ENCODE results near the gene GDF15.

Gene GDF15

GRCh38 chr19:18425515-18426415 is 39.8 kb downstream of the GDF15 start (continued):
- TF ChIP-seq ZNF37A (tag by site-specific recombination; IDR thresholded peaks at IDR 0.05) (no peak), ZNF394 (tag by site-specific recombination; IDR thresholded peaks at IDR 0.05; ENCODE audit: borderline replicate concordance) (no peak), ZNF24 (tag by site-specific recombination; IDR thresholded peaks at IDR 0.05) (peak; percentile 45; the same call in 1 of the 2 replicates), ZNF792 (tag by site-specific recombination; IDR thresholded peaks at IDR 0.05) (no peak), KLF1 (tag by site-specific recombination; IDR thresholded peaks at IDR 0.05) (peak; percentile 74), ZNF600 (tag by site-specific recombination; IDR thresholded peaks at IDR 0.05) (peak; percentile 49), ZBTB8A (tag by site-specific recombination; IDR thresholded peaks at IDR 0.05) (0 out of 2 replicates have a peak, but pooled peaks have one; percentile 23), ZNF660 (tag by site-specific recombination; IDR thresholded peaks at IDR 0.05) (no peak), ZNF692 (tag by site-specific recombination; IDR thresholded peaks at IDR 0.05) (peak; percentile 50; the same call in 1 of the 2 replicates)

- no peaks in the 10 kb centered on the region for H3K36me3 ChIP-seq (ENCODE audit: control insufficient read depth in 2 of 2, insufficient read depth in 1 of 2, low read length in 2 of 2)
- CTCF ChIA-PET = no interaction called here
- peaks cover 14% of the 10 kb centered on the region for H3K4me1 ChIP-seq (ENCODE audit: control insufficient read depth, insufficient read depth, low read length)
- no peak for TF ChIP-seq ZNF624 (tag by site-specific recombination; IDR thresholded peaks at IDR 0.05)
- no peak for TF ChIP-seq KLF1 (tag by site-specific recombination; IDR thresholded peaks at IDR 0.05)
- no peak for TF ChIP-seq MZF1 (tag by site-specific recombination; IDR thresholded peaks at IDR 0.05; ENCODE audit: borderline replicate concordance)
- no peak for TF ChIP-seq HOXC10 (CRISPR knock-in tag; IDR thresholded peaks at IDR 0.05)
- no peak for TF ChIP-seq ZNF335 (tag by site-specific recombination; conservative IDR thresholded peaks at IDR 0.05)
- no peak for TF ChIP-seq ZNF670 (tag by site-specific recombination; IDR thresholded peaks at IDR 0.05; ENCODE audit: low read depth)
- TF ChIP-seq ZBTB26 (tag by site-specific recombination; optimal IDR thresholded peaks at IDR 0.05) = no peak
- no peak for TF ChIP-seq ZNF140 (tag by site-specific recombination; IDR thresholded peaks at IDR 0.05)
- no peak for TF ChIP-seq ZNF785 (tag by site-specific recombination; IDR thresholded peaks at IDR 0.05)
- TF ChIP-seq ZNF169 (tag by site-specific recombination; IDR thresholded peaks at IDR 0.05) = no peak
- peak; percentile 31; the same call in 1 of the 2 replicates for TF ChIP-seq GLIS1 (tag by site-specific recombination; IDR thresholded peaks at IDR 0.05)
- peak; percentile 36; the same call in 1 of the 2 replicates for TF ChIP-seq ZIC2 (tag by site-specific recombination; IDR thresholded peaks at IDR 0.05)
- POLR2A ChIA-PET = interaction anchor here (1.5 kb wide), 2 partner anchors 10 to 12 kb away, joined by 4 to 5 read pairs; partner anchors contain the start of gene ISYNA1
- no peaks in the 10 kb centered on the region for H3K9me3 ChIP-seq (ENCODE audit: control insufficient read depth, insufficient read depth, low read depth, low read length)
- H3K27ac ChIP-seq (ENCODE audit: extremely low read depth, low read depth, low read length) = no peak overlapping the region
- no peak overlapping the region for H3K4me3 ChIP-seq (ENCODE audit: low read depth, low read length)
These were observed 40.4 kb downstream of the GDF15 start for GRCh38 chr19:18426416-18426767.

- peaks cover 14% of the 10 kb centered on the region for H3K4me1 ChIP-seq (ENCODE audit: control insufficient read depth, insufficient read depth, low read length)
- ChIA-PET CTCF (no interaction called here), POLR2A (interaction anchor here (0.5 kb wide), 1 partner anchor 578 kb away, joined by 5 read pairs; no protein-coding TSS in a partner anchor)
- no peaks in the 10 kb centered on the region for H3K36me3 ChIP-seq (ENCODE audit: control insufficient read depth in 2 of 2, insufficient read depth in 1 of 2, low read length in 2 of 2)
- no peaks in the 10 kb centered on the region for H3K9me3 ChIP-seq (ENCODE audit: control insufficient read depth, insufficient read depth, low read depth, low read length)
- no peak overlapping the region for H3K27ac ChIP-seq (ENCODE audit: extremely low read depth, low read depth, low read length)
- no peak overlapping the region for H3K4me3 ChIP-seq (ENCODE audit: low read depth, low read length)
- TF ChIP-seq ZNF426 (tag by site-specific recombination; IDR thresholded peaks at IDR 0.05) (no peak), YY2 (tag by site-specific recombination; IDR thresholded peaks at IDR 0.05) (no peak), TRIM28 (IDR thresholded peaks at IDR 0.05; ENCODE audit: borderline replicate concordance, low read length) (no peak), ZNF600 (tag by site-specific recombination; IDR thresholded peaks at IDR 0.05) (peak; percentile 52; the same call in 1 of the 2 replicates), ZNF350 (tag by site-specific recombination; IDR thresholded peaks at IDR 0.05) (no peak), ZNF529 (tag by site-specific recombination; IDR thresholded peaks at IDR 0.05; ENCODE audit: insufficient replicate concordance) (no peak), ZNF292 (tag by site-specific recombination; IDR thresholded peaks at IDR 0.05; ENCODE audit: borderline replicate concordance, low read depth) (no peak), ZNF610 (tag by site-specific recombination; IDR thresholded peaks at IDR 0.05; ENCODE audit: borderline replicate concordance) (no peak), ZBTB1 (tag by site-specific recombination; IDR thresholded peaks at IDR 0.05) (no peak), ZNF223 (tag by site-specific recombination; IDR thresholded peaks at IDR 0.05) (no peak), ZNF654 (tag by site-specific recombination; IDR thresholded peaks at IDR 0.05; ENCODE audit: low read depth) (no peak)
These were observed 41.3 kb downstream of the GDF15 start for GRCh38 chr19:18427080-18427742.
